HUES48 (cell line): Measurements from ENCODE around the gene RMI2.

Source experiments
- H3K27ac ChIP-seq: one replicate; pipeline ENCODE4 v1.7.0; 2013; ENCODE audit warnings: low read depth, low read length, inconsistent platforms
- H3K27me3 ChIP-seq: 2 replicates; pipeline ENCODE4 v1.6.1; 2013; ENCODE audit warnings: mild to moderate bottlenecking, low read length; ENCODE audit not compliant: control insufficient read depth, insufficient read depth
- H3K36me3 ChIP-seq: 2 replicates; pipeline ENCODE4 v1.6.1; 2013; ENCODE audit warnings: low read length; ENCODE audit not compliant: control insufficient read depth, insufficient read depth
- H3K4me1 ChIP-seq: 2 replicates; pipeline ENCODE4 v1.6.1; 2013; ENCODE audit warnings: mild to moderate bottlenecking, low read length; ENCODE audit not compliant: control insufficient read depth, insufficient read depth
- H3K4me3 ChIP-seq: 2 replicates; pipeline ENCODE4 v1.5.1; 2013; ENCODE audit warnings: mild to moderate bottlenecking, low read depth, low read length
- H3K9ac ChIP-seq: 2 replicates; pipeline ENCODE4 v1.6.1; 2013; ENCODE audit warnings: mild to moderate bottlenecking, low read depth, low read length, moderate library complexity
- H3K9me3 ChIP-seq: 2 replicates; pipeline ENCODE4 v1.6.1; 2013; ENCODE audit warnings: low read length; ENCODE audit not compliant: control insufficient read depth, insufficient read depth

Gene RMI2

GRCh38 chr16:11389083-11389482, 43.8 kb downstream of the RMI2 start:
- H3K36me3 ChIP-seq = no peaks in the 10 kb centered on the region
- no peak overlapping the region for H3K9ac ChIP-seq
- no peaks in the 10 kb centered on the region for H3K9me3 ChIP-seq
- H3K4me3 ChIP-seq = no peak overlapping the region
- H3K4me1 ChIP-seq = peaks cover 19% of the 10 kb centered on the region; the same call in 1 of the 2 replicates
- H3K27ac ChIP-seq = no peak overlapping the region
- peaks cover 3% of the 10 kb centered on the region; the same call in 1 of the 2 replicates for H3K27me3 ChIP-seq

- no peak overlapping the region for H3K27ac ChIP-seq
These were observed 44.6 kb downstream of the RMI2 start for GRCh38 chr16:11389631-11390565.

GRCh38 chr16:11390573-11391495, 45.6 kb downstream of the RMI2 start:
- Histone ChIP-seq H3K4me1 (peaks cover 19% of the 10 kb centered on the region; the same call in 1 of the 2 replicates), H3K27me3 (peaks cover 3% of the 10 kb centered on the region; the same call in 1 of the 2 replicates), H3K27ac (no peak overlapping the region), H3K9me3 (no peaks in the 10 kb centered on the region), H3K9ac (no peak overlapping the region), H3K4me3 (no peak overlapping the region), H3K36me3 (no peaks in the 10 kb centered on the region)

More at GRCh38 chr16:11389631-11390565, 44.6 kb downstream of the RMI2 start:
- Histone ChIP-seq H3K9me3 (no peaks in the 10 kb centered on the region), H3K4me1 (peaks cover 19% of the 10 kb centered on the region; the same call in 1 of the 2 replicates), H3K9ac (no peak overlapping the region), H3K4me3 (no peak overlapping the region), H3K36me3 (no peaks in the 10 kb centered on the region), H3K27me3 (peaks cover 3% of the 10 kb centered on the region; the same call in 1 of the 2 replicates)

- Histone ChIP-seq H3K4me3 (no peak overlapping the region), H3K27me3 (peaks cover 3% of the 10 kb centered on the region; the same call in 1 of the 2 replicates), H3K36me3 (no peaks in the 10 kb centered on the region), H3K4me1 (peaks cover 19% of the 10 kb centered on the region; the same call in 1 of the 2 replicates), H3K9me3 (no peaks in the 10 kb centered on the region), H3K27ac (no peak overlapping the region), H3K9ac (no peak overlapping the region)
These were observed 46.3 kb downstream of the RMI2 start for GRCh38 chr16:11391576-11391975.

- no peak overlapping the region for H3K4me3 ChIP-seq
- no peak overlapping the region for H3K27ac ChIP-seq
- H3K9ac ChIP-seq = no peak overlapping the region
- H3K4me1 ChIP-seq = peaks cover 18% of the 10 kb centered on the region; the same call in 1 of the 2 replicates
- no peaks in the 10 kb centered on the region for H3K9me3 ChIP-seq
- H3K36me3 ChIP-seq = no peaks in the 10 kb centered on the region
- peaks cover 3% of the 10 kb centered on the region; the same call in 1 of the 2 replicates for H3K27me3 ChIP-seq
These were observed 46.9 kb downstream of the RMI2 start for GRCh38 chr16:11392041-11392581.

- Histone ChIP-seq H3K4me3 (no peak overlapping the region), H3K4me1 (peaks cover 16% of the 10 kb centered on the region; the same call in 1 of the 2 replicates), H3K27ac (no peak overlapping the region), H3K27me3 (no peaks in the 10 kb centered on the region), H3K9me3 (no peaks in the 10 kb centered on the region), H3K36me3 (no peaks in the 10 kb centered on the region), H3K9ac (no peak overlapping the region)
These were observed 48.1 kb downstream of the RMI2 start for GRCh38 chr16:11393366-11393765.

GRCh38 chr16:11393861-11394592, 48.8 kb downstream of the RMI2 start:
- Histone ChIP-seq H3K4me1 (peaks cover 12% of the 10 kb centered on the region; the same call in 1 of the 2 replicates), H3K36me3 (no peaks in the 10 kb centered on the region), H3K27me3 (no peaks in the 10 kb centered on the region), H3K9me3 (no peaks in the 10 kb centered on the region), H3K9ac (no peak overlapping the region), H3K4me3 (no peak overlapping the region), H3K27ac (no peak overlapping the region)

GRCh38 chr16:11394593-11394960, 49.3 kb downstream of the RMI2 start:
- no peaks in the 10 kb centered on the region for H3K9me3 ChIP-seq
- H3K27me3 ChIP-seq = no peaks in the 10 kb centered on the region

GRCh38 chr16:11395008-11395948, 50.0 kb downstream of the RMI2 start:
- Histone ChIP-seq H3K4me1 (peaks cover 11% of the 10 kb centered on the region; the same call in 1 of the 2 replicates), H3K27ac (no peak overlapping the region), H3K36me3 (no peaks in the 10 kb centered on the region), H3K4me3 (no peak overlapping the region), H3K9ac (no peak overlapping the region), H3K27me3 (no peaks in the 10 kb centered on the region), H3K9me3 (no peaks in the 10 kb centered on the region)

More at GRCh38 chr16:11394593-11394960, 49.3 kb downstream of the RMI2 start:
- Histone ChIP-seq H3K4me3 (no peak overlapping the region), H3K36me3 (no peaks in the 10 kb centered on the region), H3K4me1 (peaks cover 11% of the 10 kb centered on the region; the same call in 1 of the 2 replicates), H3K27ac (no peak overlapping the region), H3K9ac (no peak overlapping the region)
